Measurements from ENCODE around the gene LSM4. TPM values are rescaled to one million over a fixed set of nuclear protein-coding genes. Genes with fewer than 3 reads are reported as not detected.

Gene LSM4
- polyA plus RNA-seq, 1 experiment, result 94.7 TPM

DNA sequence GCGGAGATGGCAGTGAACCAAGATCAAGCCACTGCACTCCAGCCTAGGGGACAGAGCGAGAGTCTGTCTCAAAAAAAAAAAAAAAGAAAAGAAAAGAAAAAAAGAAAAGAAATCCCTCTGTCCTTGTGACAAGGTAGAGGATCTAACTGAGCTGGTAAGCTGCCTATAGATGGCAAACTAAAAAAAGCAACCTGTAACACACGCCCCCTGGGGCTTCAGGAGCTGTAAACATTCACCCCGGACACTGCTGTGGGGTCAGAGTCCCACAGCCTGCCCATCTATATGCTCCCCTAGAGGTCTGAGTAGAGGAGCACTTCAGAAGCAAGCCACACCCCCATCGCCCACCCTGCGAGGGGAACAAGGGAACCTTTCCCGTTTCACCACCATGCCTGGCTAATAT, 13.2 kb upstream of the LSM4 start:
- DNase-seq (ENCODE audit: low read depth), result no peak
- no peaks in the 10 kb centered on the region for H3K36me3 ChIP-seq (ENCODE audit: control insufficient read depth, insufficient read depth, low read length)
- ChIA-PET POLR2A (no interaction called here), CTCF (interaction anchor here (0.9 to 13.4 kb wide), 4 partner anchors 7 to 75 kb away, joined by 3 to 252 read pairs (median 4); partner anchors contain the start of genes IQCN, JUND and LSM4)
- no peak overlapping the region for H3K4me3 ChIP-seq (ENCODE audit: low read depth, low read length)
- no peak for TF ChIP-seq CTCF (IDR thresholded peaks at IDR 0.05; ENCODE audit: insufficient read depth, low read depth, low read length)
- no peaks in the 10 kb centered on the region; the same call in 1 of the 2 replicates for H3K27me3 ChIP-seq (ENCODE audit: control insufficient read depth, insufficient read depth, low read length)

GRCh38 chr19:18333680-18334079, 10.8 kb upstream of the LSM4 start:
- Histone ChIP-seq H3K36me3 (ENCODE audit: control insufficient read depth, insufficient read depth, low read length) (no peaks in the 10 kb centered on the region), H3K4me3 (ENCODE audit: low read depth, low read length) (no peak overlapping the region), H3K27me3 (ENCODE audit: control insufficient read depth, insufficient read depth, low read length) (no peaks in the 10 kb centered on the region; the same call in 1 of the 2 replicates)
- ChIA-PET POLR2A (no interaction called here), CTCF (interaction anchor here (13.4 kb wide), 1 partner anchor 57 kb away, joined by 252 read pairs; the partner anchor contains the start of genes IQCN and JUND)
- TF ChIP-seq CTCF (IDR thresholded peaks at IDR 0.05; ENCODE audit: insufficient read depth, low read depth, low read length), result no peak
- DNase-seq (ENCODE audit: low read depth), result no peak

- no peaks in the 10 kb centered on the region for H3K36me3 ChIP-seq (ENCODE audit: control insufficient read depth, insufficient read depth, low read length)
- H3K27me3 ChIP-seq (ENCODE audit: control insufficient read depth, insufficient read depth, low read length), result no peaks in the 10 kb centered on the region; the same call in 1 of the 2 replicates
- no peak for TF ChIP-seq CTCF (IDR thresholded peaks at IDR 0.05; ENCODE audit: insufficient read depth, low read depth, low read length)
- no peak for DNase-seq (ENCODE audit: low read depth)
- POLR2A ChIA-PET, result no interaction called here
- CTCF ChIA-PET, result interaction anchor here (0.8 to 13.4 kb wide), 4 partner anchors 41 to 214 kb away, joined by 3 to 252 read pairs (median 4); partner anchors contain the start of genes IQCN and JUND
- no peak overlapping the region for H3K4me3 ChIP-seq (ENCODE audit: low read depth, low read length)
Observed at GRCh38 chr19:18332917-18333530, 10.1 kb upstream of the LSM4 start.

GRCh38 chr19:18330868-18331267, 8.0 kb upstream of the LSM4 start:
- ChIA-PET CTCF (interaction anchor here (0.6 to 13.4 kb wide), 3 partner anchors 54 to 120 kb away, joined by 3 to 252 read pairs (median 3); partner anchors contain the start of genes IQCN and JUND), POLR2A (no interaction called here)
- no peak overlapping the region for H3K4me3 ChIP-seq (ENCODE audit: low read depth, low read length)
- no peaks in the 10 kb centered on the region for H3K27me3 ChIP-seq (ENCODE audit: control insufficient read depth, insufficient read depth, low read length)
- DNase-seq (ENCODE audit: low read depth), result no peak
- no peak for TF ChIP-seq CTCF (IDR thresholded peaks at IDR 0.05; ENCODE audit: insufficient read depth, low read depth, low read length)
- no peaks in the 10 kb centered on the region for H3K36me3 ChIP-seq (ENCODE audit: control insufficient read depth, insufficient read depth, low read length)

DNA sequence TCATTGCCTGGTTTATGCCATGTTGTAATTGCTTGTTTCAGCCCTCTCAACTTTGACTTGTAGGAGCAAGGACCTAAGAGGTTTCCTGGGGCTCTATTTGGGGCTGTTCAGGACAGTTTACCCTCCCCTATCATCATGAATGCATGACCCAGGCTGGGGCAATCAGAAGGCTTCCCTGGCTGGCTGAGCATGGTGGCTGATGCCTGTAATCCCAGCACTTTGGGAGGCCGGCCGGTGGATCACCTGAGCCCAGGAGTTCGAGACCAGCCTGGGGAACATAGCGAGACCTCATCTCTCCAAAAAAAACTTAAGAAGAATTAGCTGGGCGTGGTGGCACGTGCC, 6.1 kb upstream of the LSM4 start:
- CTCF ChIA-PET, result interaction anchor here (0.6 to 13.4 kb wide), 27 partner anchors 8 to 145 kb away, joined by 3 to 252 read pairs (median 4); partner anchors contain the start of genes GDF15, IQCN, JUND and MPV17L2
- POLR2A ChIA-PET, result interaction anchor here (0.6 to 1.2 kb wide), 7 partner anchors 40 to 136 kb away, joined by 3 to 14 read pairs (median 4); partner anchors contain the start of genes GDF15, JUND and MPV17L2
- no peak for TF ChIP-seq CTCF (IDR thresholded peaks at IDR 0.05; ENCODE audit: insufficient read depth, low read depth, low read length)
- no peaks in the 10 kb centered on the region for H3K27me3 ChIP-seq (ENCODE audit: control insufficient read depth, insufficient read depth, low read length)
- no peak for DNase-seq (ENCODE audit: low read depth)
- no peaks in the 10 kb centered on the region for H3K36me3 ChIP-seq (ENCODE audit: control insufficient read depth, insufficient read depth, low read length)
- H3K4me3 ChIP-seq (ENCODE audit: low read depth, low read length), result peak overlapping the region; percentile 18

All from BJ (cell line).